ENCODE measurements around the gene DNAJB12. TPM values are rescaled to one million over a fixed set of nuclear protein-coding genes. Genes with fewer than 3 reads are reported as not detected.
A peak's percentile ranks its signal among the peaks of the same experiment; 100 is the strongest.

The DNAJB12 gene
- total RNA-seq, 1 experiment from 2014 or later = 51.0 TPM

DNA sequence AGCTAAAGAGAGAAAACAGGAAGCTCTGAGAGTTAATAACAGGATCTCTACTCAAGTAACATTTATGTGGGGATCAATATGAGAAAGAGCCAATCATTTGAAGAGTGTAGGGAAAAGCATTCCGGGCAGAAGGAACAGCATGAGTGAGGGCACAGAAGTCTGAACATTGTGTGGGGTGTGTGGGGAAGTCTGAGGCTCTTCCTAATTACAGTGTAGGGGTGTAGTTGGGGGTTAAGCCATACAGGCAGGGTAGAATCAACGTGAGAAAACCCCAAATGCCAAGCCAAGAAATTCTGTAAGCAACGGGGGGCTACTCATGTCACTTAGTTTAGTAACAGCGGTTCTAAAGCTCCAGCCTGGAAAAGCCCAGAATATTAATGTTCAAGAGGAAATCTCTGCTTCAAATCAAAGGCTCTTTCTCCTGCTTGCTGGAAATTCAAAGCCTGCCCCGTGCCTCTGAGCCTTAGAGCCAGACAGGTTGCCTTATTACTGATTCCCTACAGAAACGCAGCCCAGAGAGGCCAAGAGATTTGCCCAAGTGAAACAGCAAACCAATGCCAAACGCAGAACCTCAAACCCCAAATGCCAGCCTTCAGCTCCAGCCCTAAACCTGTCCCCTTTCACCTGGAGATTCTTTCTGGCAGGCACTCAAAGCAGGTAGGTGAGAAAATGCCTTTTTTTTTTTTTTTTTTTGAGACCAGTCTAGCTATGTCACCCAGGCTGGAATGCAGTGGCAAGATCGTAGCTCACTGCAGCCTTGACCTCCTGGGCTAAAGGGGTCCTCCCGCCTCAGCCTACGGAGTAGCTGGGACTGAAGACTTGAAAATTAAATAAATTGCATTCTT is 36.1 kb downstream of the DNAJB12 start:
- peaks cover 84% of the 10 kb centered on the region for H3K4me1 ChIP-seq (ENCODE audit: control insufficient read depth, insufficient read depth, low read length)
- in situ Hi-C loops (cut with HindIII; ENCODE audit: low pct_unique_long_range_greater_than_20kb, low sequenced_read_pairs) = loop anchor here (25.0 kb wide), 1 partner anchor 356 kb away; the partner anchor contains the start of gene CHST3
- no peaks in the 10 kb centered on the region for H3K9me3 ChIP-seq (ENCODE audit: control insufficient read depth, insufficient read depth, low read depth, low read length)
- H3K27ac ChIP-seq (ENCODE audit: low read length) = peak overlapping the region; percentile 89
- ATAC-seq = no peak
- H3K36me3 ChIP-seq (ENCODE audit: control insufficient read depth, insufficient read depth, low read length) = no peaks in the 10 kb centered on the region
- no peak overlapping the region for H3K4me3 ChIP-seq (ENCODE audit: low read depth in 2 of 2, low read length in 2 of 2)
- no peaks in the 10 kb centered on the region for H3K27me3 ChIP-seq (ENCODE audit: control insufficient read depth, insufficient read depth, low read length)
- DNase-seq (ENCODE audit: low read depth, low spot score) = no peak
- no TSS peak for BruUV-seq (replicated peaks)
- POLR2A ChIA-PET = no interaction called here
- CTCF ChIA-PET = interaction anchor here (0.7 kb wide), 2 partner anchors 40 to 58 kb away, joined by 4 to 5 read pairs; no protein-coding TSS in a partner anchor
- intact Hi-C loops (cut with micrococcal nuclease; ENCODE audit: unreplicated experiment) = no loop called here
- TF ChIP-seq, protein P1, sequence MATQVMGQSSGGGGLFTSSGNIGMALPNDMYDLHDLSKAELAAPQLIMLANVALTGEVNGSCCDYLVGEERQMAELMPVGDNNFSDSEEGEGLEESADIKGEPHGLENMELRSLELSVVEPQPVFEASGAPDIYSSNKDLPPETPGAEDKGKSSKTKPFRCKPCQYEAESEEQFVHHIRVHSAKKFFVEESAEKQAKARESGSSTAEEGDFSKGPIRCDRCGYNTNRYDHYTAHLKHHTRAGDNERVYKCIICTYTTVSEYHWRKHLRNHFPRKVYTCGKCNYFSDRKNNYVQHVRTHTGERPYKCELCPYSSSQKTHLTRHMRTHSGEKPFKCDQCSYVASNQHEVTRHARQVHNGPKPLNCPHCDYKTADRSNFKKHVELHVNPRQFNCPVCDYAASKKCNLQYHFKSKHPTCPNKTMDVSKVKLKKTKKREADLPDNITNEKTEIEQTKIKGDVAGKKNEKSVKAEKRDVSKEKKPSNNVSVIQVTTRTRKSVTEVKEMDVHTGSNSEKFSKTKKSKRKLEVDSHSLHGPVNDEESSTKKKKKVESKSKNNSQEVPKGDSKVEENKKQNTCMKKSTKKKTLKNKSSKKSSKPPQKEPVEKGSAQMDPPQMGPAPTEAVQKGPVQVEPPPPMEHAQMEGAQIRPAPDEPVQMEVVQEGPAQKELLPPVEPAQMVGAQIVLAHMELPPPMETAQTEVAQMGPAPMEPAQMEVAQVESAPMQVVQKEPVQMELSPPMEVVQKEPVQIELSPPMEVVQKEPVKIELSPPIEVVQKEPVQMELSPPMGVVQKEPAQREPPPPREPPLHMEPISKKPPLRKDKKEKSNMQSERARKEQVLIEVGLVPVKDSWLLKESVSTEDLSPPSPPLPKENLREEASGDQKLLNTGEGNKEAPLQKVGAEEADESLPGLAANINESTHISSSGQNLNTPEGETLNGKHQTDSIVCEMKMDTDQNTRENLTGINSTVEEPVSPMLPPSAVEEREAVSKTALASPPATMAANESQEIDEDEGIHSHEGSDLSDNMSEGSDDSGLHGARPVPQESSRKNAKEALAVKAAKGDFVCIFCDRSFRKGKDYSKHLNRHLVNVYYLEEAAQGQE (IDR thresholded peaks at IDR 0.05; ENCODE audit: insufficient read depth in 1 of 2, low read depth in 2 of 2, low read length in 1 of 2) = no peak
- no peak for TF ChIP-seq SIN3A (IDR thresholded peaks at IDR 0.05; ENCODE audit: borderline replicate concordance, insufficient read depth, low read depth, low read length)
- no peak for TF ChIP-seq TCF7L2 (IDR thresholded peaks at IDR 0.05; ENCODE audit: low read depth, low read length)
- TF ChIP-seq CTCF (IDR thresholded peaks at IDR 0.05) = no peak
- no peak; the same call in 1 of the 2 replicates for TF ChIP-seq POLR2AphosphoS5 (IDR thresholded peaks at IDR 0.05; ENCODE audit: low read depth, low read length)

GRCh38 chr10:72316748-72317435 is 37.8 kb downstream of the DNAJB12 start:
- Histone ChIP-seq H3K27me3 (ENCODE audit: control insufficient read depth, insufficient read depth, low read length) (no peaks in the 10 kb centered on the region), H3K4me1 (ENCODE audit: control insufficient read depth, insufficient read depth, low read length) (peaks cover 67% of the 10 kb centered on the region), H3K4me3 (ENCODE audit: low read depth in 2 of 2, low read length in 2 of 2) (no peak overlapping the region), H3K27ac (ENCODE audit: low read length) (peak overlapping the region; percentile 99), H3K9me3 (ENCODE audit: control insufficient read depth, insufficient read depth, low read depth, low read length) (no peaks in the 10 kb centered on the region), H3K36me3 (ENCODE audit: control insufficient read depth, insufficient read depth, low read length) (no peaks in the 10 kb centered on the region)
- no TSS peak for BruUV-seq (replicated peaks)
- DNase-seq (ENCODE audit: low read depth, low spot score) = no peak
- TF ChIP-seq SIN3A (IDR thresholded peaks at IDR 0.05; ENCODE audit: borderline replicate concordance, insufficient read depth, low read depth, low read length) (no peak), CTCF (IDR thresholded peaks at IDR 0.05) (no peak), TCF7L2 (IDR thresholded peaks at IDR 0.05; ENCODE audit: low read depth, low read length) (no peak), POLR2AphosphoS5 (IDR thresholded peaks at IDR 0.05; ENCODE audit: low read depth, low read length) (no peak)
- TF ChIP-seq, protein P1 (IDR thresholded peaks at IDR 0.05; ENCODE audit: insufficient read depth in 1 of 2, low read depth in 2 of 2, low read length in 1 of 2) = no peak
- no peak for ATAC-seq
- ChIA-PET POLR2A (interaction anchor here (0.5 kb wide), 1 partner anchor 20 kb away, joined by 3 read pairs; no protein-coding TSS in a partner anchor), CTCF (interaction anchor here (0.6 kb wide), 1 partner anchor 9 kb away, joined by 3 read pairs; no protein-coding TSS in a partner anchor)
- in situ Hi-C loops (cut with HindIII; ENCODE audit: low pct_unique_long_range_greater_than_20kb, low sequenced_read_pairs) = loop anchor here (25.0 kb wide), 1 partner anchor 355 kb away; the partner anchor contains the start of gene CHST3
- intact Hi-C loops (cut with micrococcal nuclease; ENCODE audit: unreplicated experiment) = no loop called here
